Measurements from ENCODE around the gene CAST. TPM values are rescaled to one million over a fixed set of nuclear protein-coding genes. Genes with fewer than 3 reads are reported as not detected.

CAST gene
- total and polyA plus RNA-seq, 8 donors, result 26.5 to 100 (median 63.6) TPM

- no peaks in the 10 kb centered on the region for H3K27me3 ChIP-seq
- TF ChIP-seq CTCF (IDR thresholded peaks at IDR 0.05), result no peak
- H3K27ac ChIP-seq, result no peak overlapping the region
- no peak for FAIRE-seq
- no peak for ATAC-seq
- intact Hi-C loops (cut with DNase I), result no loop called here
- no peak for DNase-seq
- no peaks in the 10 kb centered on the region for H3K4me1 ChIP-seq
- no peak overlapping the region for H3K4me3 ChIP-seq
- no peaks in the 10 kb centered on the region for H3K36me3 ChIP-seq
- no peaks in the 10 kb centered on the region for H3K9me3 ChIP-seq
- WGBS, 2 donors, result 83 to 85% methylated on average over 2 of the region's 2 CpGs
These were observed 42.2 kb upstream of the CAST start for GRCh38 chr5:96619946-96620345.

GRCh38 chr5:96624596-96624995, 37.6 kb upstream of the CAST start:
- DNase-seq (no peak), FAIRE-seq (no peak), ATAC-seq (no peak)
- Histone ChIP-seq H3K4me1 (no peaks in the 10 kb centered on the region), H3K27ac (no peak overlapping the region), H3K4me3 (no peak overlapping the region), H3K36me3 (no peaks in the 10 kb centered on the region), H3K9me3 (no peaks in the 10 kb centered on the region), H3K27me3 (no peaks in the 10 kb centered on the region)
- intact Hi-C loops (cut with DNase I), result no loop called here
- no peak for TF ChIP-seq CTCF (IDR thresholded peaks at IDR 0.05)
- 60 to 72% methylated on average over 3 of the region's 3 CpGs for WGBS, 2 donors

GRCh38 chr5:96625365-96625764, 36.8 kb upstream of the CAST start:
- H3K27me3 ChIP-seq, result no peaks in the 10 kb centered on the region
- no peak for DNase-seq
- H3K27ac ChIP-seq, result no peak overlapping the region
- FAIRE-seq, result no peak
- no peak for ATAC-seq
- no peak for TF ChIP-seq CTCF (IDR thresholded peaks at IDR 0.05)
- intact Hi-C loops (cut with DNase I), result no loop called here
- no peaks in the 10 kb centered on the region for H3K4me1 ChIP-seq
- H3K9me3 ChIP-seq, result no peaks in the 10 kb centered on the region
- H3K4me3 ChIP-seq, result no peak overlapping the region
- 81 to 90% methylated on average over 2 of the region's 2 CpGs for WGBS, 2 donors
- H3K36me3 ChIP-seq, result no peaks in the 10 kb centered on the region

GRCh38 chr5:96626956-96627355, 35.2 kb upstream of the CAST start:
- 81 to 93% methylated on average over 2 of the region's 2 CpGs for WGBS, 2 donors
- intact Hi-C loops (cut with DNase I), result no loop called here
- no peaks in the 10 kb centered on the region for H3K9me3 ChIP-seq
- DNase-seq (no peak), ATAC-seq (peak in 1 of 4 donors; percentile 23), FAIRE-seq (no peak)
- TF ChIP-seq CTCF (IDR thresholded peaks at IDR 0.05), result no peak
- peak overlapping the region in 1 of 4 donors; percentile 51 for H3K27ac ChIP-seq
- no peaks in the 10 kb centered on the region for H3K4me1 ChIP-seq
- no peaks in the 10 kb centered on the region for H3K36me3 ChIP-seq
- H3K27me3 ChIP-seq, result no peaks in the 10 kb centered on the region
- no peak overlapping the region for H3K4me3 ChIP-seq

- intact Hi-C loops (cut with DNase I), result no loop called here
- no peak overlapping the region for H3K4me3 ChIP-seq
- peak in 3 of 4 donors; percentile 63 to 74 (median 69) for ATAC-seq
- no peak for DNase-seq
- WGBS, 2 donors, result 50 to 52% methylated on average over 2 of the region's 2 CpGs
- H3K27ac ChIP-seq, result peak overlapping the region in 2 of 4 donors; percentile 31 to 51
- no peaks in the 10 kb centered on the region for H3K4me1 ChIP-seq
- H3K36me3 ChIP-seq, result no peaks in the 10 kb centered on the region
- no peaks in the 10 kb centered on the region for H3K9me3 ChIP-seq
- FAIRE-seq, result no peak
- no peak for TF ChIP-seq CTCF (IDR thresholded peaks at IDR 0.05)
- no peaks in the 10 kb centered on the region for H3K27me3 ChIP-seq
These were observed 34.3 kb upstream of the CAST start for GRCh38 chr5:96627792-96628398.

All from pancreas (tissue), 10 donors.